ENCODE results near the gene DIS3L2. TPM values are rescaled to one million over a fixed set of nuclear protein-coding genes. Genes with fewer than 3 reads are reported as not detected.

Gene DIS3L2
- total and polyA plus RNA-seq, 10 donors = 9.1 to 59.8 (median 35.4) TPM

GRCh38 chr2:232281858-232282507, 320.5 kb downstream of the DIS3L2 start:
- TF ChIP-seq POLR2AphosphoS5 (IDR thresholded peaks at IDR 0.05) (no peak), POLR2A (IDR thresholded peaks at IDR 0.05) (no peak)
- TF ChIP-seq, protein P1, sequence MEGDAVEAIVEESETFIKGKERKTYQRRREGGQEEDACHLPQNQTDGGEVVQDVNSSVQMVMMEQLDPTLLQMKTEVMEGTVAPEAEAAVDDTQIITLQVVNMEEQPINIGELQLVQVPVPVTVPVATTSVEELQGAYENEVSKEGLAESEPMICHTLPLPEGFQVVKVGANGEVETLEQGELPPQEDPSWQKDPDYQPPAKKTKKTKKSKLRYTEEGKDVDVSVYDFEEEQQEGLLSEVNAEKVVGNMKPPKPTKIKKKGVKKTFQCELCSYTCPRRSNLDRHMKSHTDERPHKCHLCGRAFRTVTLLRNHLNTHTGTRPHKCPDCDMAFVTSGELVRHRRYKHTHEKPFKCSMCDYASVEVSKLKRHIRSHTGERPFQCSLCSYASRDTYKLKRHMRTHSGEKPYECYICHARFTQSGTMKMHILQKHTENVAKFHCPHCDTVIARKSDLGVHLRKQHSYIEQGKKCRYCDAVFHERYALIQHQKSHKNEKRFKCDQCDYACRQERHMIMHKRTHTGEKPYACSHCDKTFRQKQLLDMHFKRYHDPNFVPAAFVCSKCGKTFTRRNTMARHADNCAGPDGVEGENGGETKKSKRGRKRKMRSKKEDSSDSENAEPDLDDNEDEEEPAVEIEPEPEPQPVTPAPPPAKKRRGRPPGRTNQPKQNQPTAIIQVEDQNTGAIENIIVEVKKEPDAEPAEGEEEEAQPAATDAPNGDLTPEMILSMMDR (IDR thresholded peaks at IDR 0.05 in 8 of 11, conservative IDR thresholded peaks at IDR 0.05 in 3 of 11) = no peak
- DNase-seq = no peak
- Histone ChIP-seq H3K4me1 (peaks cover 0 to 7% (median 0%) of the 10 kb centered on the region in 6 donors), H3K36me3 (peaks cover 0 to 52% (median 0%) of the 10 kb centered on the region in 6 donors), H3K27me3 (replicated peaks in 1 of 7) (no peaks in the 10 kb centered on the region), H3K9me3 (peaks cover 0 to 14% (median 9%) of the 10 kb centered on the region in 8 donors), H3K27ac (no peak overlapping the region), H3K4me3 (no peak overlapping the region)
- intact Hi-C loops (cut with DNase I; ENCODE audit: low total_unique reads) = no loop called here
- WGBS, 5 donors = 87 to 96% (median 90%) methylated on average over 6 of the region's 6 CpGs

DNA sequence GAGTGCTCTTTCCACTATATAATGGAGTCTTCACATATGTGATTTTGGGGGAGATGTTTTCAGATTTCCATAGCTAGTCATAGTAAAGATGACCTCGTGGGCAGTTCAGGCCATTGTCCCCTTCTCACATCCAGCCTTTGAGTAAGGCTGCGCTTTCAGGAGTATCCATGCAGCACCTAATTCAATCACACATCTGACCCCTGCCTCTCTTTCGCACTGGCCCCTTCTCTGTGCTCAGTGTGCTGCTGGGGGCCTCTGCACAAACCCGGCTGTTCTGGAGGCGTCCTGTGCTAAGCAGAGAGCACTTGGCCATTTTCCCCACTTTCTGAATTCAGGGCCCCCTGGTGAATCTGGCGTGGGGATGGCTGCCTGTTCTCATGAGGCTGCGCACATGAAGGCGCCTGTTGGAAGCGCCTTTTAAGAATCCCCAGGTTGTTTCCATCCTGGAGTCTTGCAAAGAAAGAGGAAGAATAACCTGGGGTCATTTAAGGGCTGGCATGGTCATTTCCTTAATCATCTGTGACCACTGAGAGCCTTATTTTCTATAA, 321.1 kb downstream of the DIS3L2 start:
- intact Hi-C loops (cut with DNase I; ENCODE audit: low total_unique reads) = no loop called here
- H3K4me1 ChIP-seq = peaks cover 0 to 7% (median 0%) of the 10 kb centered on the region in 6 donors
- no peak overlapping the region for H3K4me3 ChIP-seq
- peaks cover 0 to 14% (median 9%) of the 10 kb centered on the region in 8 donors for H3K9me3 ChIP-seq
- H3K36me3 ChIP-seq = peaks cover 0 to 48% (median 0%) of the 10 kb centered on the region in 6 donors
- DNase-seq = no peak
- H3K27ac ChIP-seq = no peak overlapping the region
- H3K27me3 ChIP-seq (replicated peaks in 1 of 7) = no peaks in the 10 kb centered on the region
- TF ChIP-seq, protein P1 (IDR thresholded peaks at IDR 0.05 in 8 of 11, conservative IDR thresholded peaks at IDR 0.05 in 3 of 11) = no peak
- TF ChIP-seq POLR2AphosphoS5 (IDR thresholded peaks at IDR 0.05) (no peak), POLR2A (IDR thresholded peaks at IDR 0.05) (no peak)
- 96 to 97% (median 96%) methylated on average over 9 of the region's 9 CpGs for WGBS, 5 donors

DNA sequence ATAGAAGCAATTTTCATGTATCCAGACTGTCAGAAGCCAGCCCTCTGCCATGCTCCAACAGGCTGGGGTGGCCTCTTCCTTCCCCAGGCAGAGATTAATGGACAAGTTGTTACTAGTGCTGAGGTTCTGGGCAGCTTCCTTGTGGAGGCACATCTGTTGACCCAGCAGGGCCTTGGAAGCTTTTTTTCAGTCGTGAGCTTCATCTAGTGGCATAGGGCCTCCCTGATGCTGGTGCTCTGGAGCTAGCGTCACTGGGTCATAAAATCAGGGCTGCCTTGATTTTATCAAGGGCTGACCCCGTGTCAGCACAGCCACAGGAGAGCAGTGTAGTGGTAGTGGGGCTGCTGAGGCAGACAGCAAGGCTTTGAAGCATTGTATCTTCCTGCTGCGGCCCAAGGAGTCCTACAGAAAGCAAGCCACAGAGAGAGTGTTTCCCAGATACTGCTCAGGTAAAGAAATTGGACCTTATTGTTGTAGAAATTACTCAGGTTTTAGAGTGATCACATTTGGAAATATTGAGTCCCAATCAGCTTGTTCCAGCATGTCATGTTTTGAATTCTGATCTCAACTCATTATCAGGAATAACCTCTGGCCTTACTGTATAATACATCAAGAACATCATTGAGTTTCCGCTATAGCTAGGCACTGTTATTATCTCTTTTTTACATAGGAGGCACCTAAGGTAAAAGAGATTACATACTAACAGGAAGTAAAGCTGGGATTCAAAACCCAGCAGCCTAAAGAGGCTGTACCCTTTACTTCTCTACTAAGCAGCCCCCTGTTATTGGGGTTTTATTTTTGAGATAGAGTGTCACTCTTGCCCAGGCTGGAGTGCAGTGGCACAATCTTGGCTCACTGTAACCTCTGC, 324.7 kb downstream of the DIS3L2 start:
- Histone ChIP-seq H3K9me3 (no peaks in the 10 kb centered on the region), H3K27ac (no peak overlapping the region), H3K36me3 (peaks cover 0 to 30% (median 4%) of the 10 kb centered on the region in 6 donors), H3K4me3 (no peak overlapping the region), H3K4me1 (peaks cover 0 to 7% (median 0%) of the 10 kb centered on the region in 6 donors), H3K27me3 (replicated peaks in 1 of 7) (no peaks in the 10 kb centered on the region)
- 87 to 90% (median 89%) methylated on average over 5 of the region's 5 CpGs for WGBS, 5 donors
- no peak for TF ChIP-seq POLR2A (IDR thresholded peaks at IDR 0.05)
- TF ChIP-seq, protein P1 (IDR thresholded peaks at IDR 0.05 in 8 of 11, conservative IDR thresholded peaks at IDR 0.05 in 3 of 11) = no peak
- TF ChIP-seq POLR2AphosphoS5 (IDR thresholded peaks at IDR 0.05) = no peak
- intact Hi-C loops (cut with DNase I; ENCODE audit: low total_unique reads) = no loop called here
- DNase-seq = no peak
